Lower lobe of right lung (tissue), 2 donors: Measurements from ENCODE around the gene DSP. TPM values are rescaled to one million over a fixed set of nuclear protein-coding genes. Genes with fewer than 3 reads are reported as not detected.

Experiments used
- ATAC-seq, 2 donors: fragments of 200-7000 bp; cut with Tn5 transposase; one replicate each; pipeline ENCODE4 v1.9.1; 2020 to 2022; ENCODE audit warnings: mild to moderate bottlenecking in 2 of 2, moderate library complexity in 2 of 2
- DNase-seq: peaks from one replicate; pipeline ENCODE4 v3.0.0-alpha.2; 2020
- H3K27ac ChIP-seq: fragments of 200-600 bp; one replicate; pipeline ENCODE4 v1.8.0; 2022
- H3K27me3 ChIP-seq: fragments of 200-600 bp; one replicate; pipeline ENCODE4 v1.8.0; 2022; ENCODE audit warnings: low read depth
- H3K36me3 ChIP-seq: fragments of 200-600 bp; one replicate; pipeline ENCODE4 v1.8.0; 2022; ENCODE audit warnings: mild to moderate bottlenecking
- H3K4me1 ChIP-seq: fragments of 200-600 bp; one replicate; pipeline ENCODE4 v1.8.0; 2022
- H3K4me3 ChIP-seq: fragments of 200-600 bp; one replicate; pipeline ENCODE4 v1.8.0; 2022; ENCODE audit warnings: mild to moderate bottlenecking
- H3K9me3 ChIP-seq: fragments of 200-600 bp; one replicate; pipeline ENCODE4 v1.8.0; 2022
- intact Hi-C: fragments of 100-400 bp; cut with DNase I; formaldehyde crosslinking; loops from one replicate; pipeline ENCODE4 v1.11.0; 2022
- total RNA-seq: library from RNA; stranded (reverse); fragmentation: NEBNext Ultra II Directional; extraction: Animal tissue kit (Norgen Biotek cat#: 25700); gene quantifications from one replicate; pipeline ENCODE4 v1.2.1, GENCODE V29; 2021
- TF ChIP-seq, protein P1 (sequence below): fragments of 200-600 bp; IDR thresholded peaks from one replicate; pipeline ENCODE4 v1.8.0; 2022; ENCODE audit warnings: antibody characterized with exemption, mild to moderate bottlenecking
- donor health status: DM: no; HTN: yes; CAD: no; lungs with severe emphysema.

The DSP gene
- total RNA-seq, 1 donor from 2014 or later, result 22.8 TPM

DNA sequence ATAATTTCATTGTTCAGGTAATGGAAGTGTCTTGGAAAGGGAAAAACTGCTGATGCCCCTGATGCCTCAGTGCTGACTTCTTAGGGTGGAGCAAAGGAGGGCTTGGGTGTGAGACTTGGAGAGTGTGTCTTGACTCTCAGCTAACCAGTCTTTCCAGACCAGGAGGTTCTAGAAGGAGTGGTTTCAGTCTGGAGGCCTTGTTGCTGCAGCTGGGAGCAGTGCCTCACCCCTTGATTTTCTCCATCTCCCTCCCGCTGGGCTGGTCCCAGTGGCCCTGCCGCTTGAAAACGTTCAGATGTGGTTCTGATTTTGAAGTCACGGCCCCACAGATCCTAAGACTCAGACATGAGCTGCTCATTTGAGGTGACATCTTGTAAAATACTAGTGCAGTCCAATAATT is 5.4 kb downstream of the DSP start:
- DNase-seq (no peak), ATAC-seq (no peak)
- peaks cover 11% of the 10 kb centered on the region for H3K4me1 ChIP-seq
- H3K36me3 ChIP-seq, result no peaks in the 10 kb centered on the region
- H3K27me3 ChIP-seq, result peaks cover 52% of the 10 kb centered on the region
- no peak overlapping the region for H3K4me3 ChIP-seq
- no peaks in the 10 kb centered on the region for H3K9me3 ChIP-seq
- TF ChIP-seq, protein P1, sequence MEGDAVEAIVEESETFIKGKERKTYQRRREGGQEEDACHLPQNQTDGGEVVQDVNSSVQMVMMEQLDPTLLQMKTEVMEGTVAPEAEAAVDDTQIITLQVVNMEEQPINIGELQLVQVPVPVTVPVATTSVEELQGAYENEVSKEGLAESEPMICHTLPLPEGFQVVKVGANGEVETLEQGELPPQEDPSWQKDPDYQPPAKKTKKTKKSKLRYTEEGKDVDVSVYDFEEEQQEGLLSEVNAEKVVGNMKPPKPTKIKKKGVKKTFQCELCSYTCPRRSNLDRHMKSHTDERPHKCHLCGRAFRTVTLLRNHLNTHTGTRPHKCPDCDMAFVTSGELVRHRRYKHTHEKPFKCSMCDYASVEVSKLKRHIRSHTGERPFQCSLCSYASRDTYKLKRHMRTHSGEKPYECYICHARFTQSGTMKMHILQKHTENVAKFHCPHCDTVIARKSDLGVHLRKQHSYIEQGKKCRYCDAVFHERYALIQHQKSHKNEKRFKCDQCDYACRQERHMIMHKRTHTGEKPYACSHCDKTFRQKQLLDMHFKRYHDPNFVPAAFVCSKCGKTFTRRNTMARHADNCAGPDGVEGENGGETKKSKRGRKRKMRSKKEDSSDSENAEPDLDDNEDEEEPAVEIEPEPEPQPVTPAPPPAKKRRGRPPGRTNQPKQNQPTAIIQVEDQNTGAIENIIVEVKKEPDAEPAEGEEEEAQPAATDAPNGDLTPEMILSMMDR, result no peak
- H3K27ac ChIP-seq, result no peak overlapping the region
- intact Hi-C loops, result no loop called here

DNA sequence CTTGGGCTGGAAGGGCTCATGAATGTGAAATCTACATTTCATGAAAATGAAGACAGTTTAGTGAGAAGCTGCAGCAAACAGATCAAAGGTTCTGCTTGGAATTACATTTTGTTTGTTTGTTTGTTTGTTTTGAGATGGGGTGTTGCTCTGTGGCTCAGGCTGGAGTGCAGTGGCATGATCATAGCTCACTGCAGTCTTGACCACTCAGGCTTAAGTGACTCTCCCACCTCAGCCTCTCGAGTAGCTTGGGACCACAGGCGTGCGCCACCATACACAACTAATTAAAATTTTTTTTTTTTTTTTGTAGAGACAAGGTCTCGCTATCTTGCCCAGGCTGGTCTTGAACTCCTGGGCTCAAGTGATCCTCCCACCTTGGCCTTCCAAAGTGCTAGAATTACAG is 5.8 kb downstream of the DSP start:
- intact Hi-C loops, result no loop called here
- H3K4me3 ChIP-seq, result no peak overlapping the region
- peaks cover 6% of the 10 kb centered on the region for H3K4me1 ChIP-seq
- DNase-seq (no peak), ATAC-seq (no peak)
- H3K27me3 ChIP-seq, result peaks cover 50% of the 10 kb centered on the region
- no peak overlapping the region for H3K27ac ChIP-seq
- no peaks in the 10 kb centered on the region for H3K9me3 ChIP-seq
- TF ChIP-seq, protein P1, result no peak
- no peaks in the 10 kb centered on the region for H3K36me3 ChIP-seq

DNA sequence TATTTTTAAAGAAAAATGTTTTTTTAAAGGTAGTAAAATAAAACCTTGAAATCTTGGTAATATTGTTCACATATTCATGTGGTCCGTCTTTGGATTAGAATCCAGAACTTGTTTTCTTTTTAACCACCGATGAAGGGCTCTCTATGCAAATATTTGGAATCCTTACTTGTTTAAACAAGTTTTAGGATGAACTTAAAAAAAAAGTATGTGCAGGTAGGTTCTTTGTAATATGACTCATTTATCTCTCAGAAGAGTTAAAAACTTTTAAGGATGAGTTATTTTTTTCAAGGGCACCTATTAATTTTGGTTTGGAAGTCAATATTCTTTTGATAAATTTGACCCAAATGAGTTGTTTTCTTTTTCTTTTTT is 8.9 kb downstream of the DSP start:
- Histone ChIP-seq H3K36me3 (no peaks in the 10 kb centered on the region), H3K27ac (no peak overlapping the region), H3K27me3 (peaks cover 32% of the 10 kb centered on the region), H3K4me3 (no peak overlapping the region), H3K9me3 (no peaks in the 10 kb centered on the region), H3K4me1 (no peaks in the 10 kb centered on the region)
- ATAC-seq (no peak), DNase-seq (no peak)
- intact Hi-C loops, result no loop called here
- TF ChIP-seq, protein P1, result no peak

DNA sequence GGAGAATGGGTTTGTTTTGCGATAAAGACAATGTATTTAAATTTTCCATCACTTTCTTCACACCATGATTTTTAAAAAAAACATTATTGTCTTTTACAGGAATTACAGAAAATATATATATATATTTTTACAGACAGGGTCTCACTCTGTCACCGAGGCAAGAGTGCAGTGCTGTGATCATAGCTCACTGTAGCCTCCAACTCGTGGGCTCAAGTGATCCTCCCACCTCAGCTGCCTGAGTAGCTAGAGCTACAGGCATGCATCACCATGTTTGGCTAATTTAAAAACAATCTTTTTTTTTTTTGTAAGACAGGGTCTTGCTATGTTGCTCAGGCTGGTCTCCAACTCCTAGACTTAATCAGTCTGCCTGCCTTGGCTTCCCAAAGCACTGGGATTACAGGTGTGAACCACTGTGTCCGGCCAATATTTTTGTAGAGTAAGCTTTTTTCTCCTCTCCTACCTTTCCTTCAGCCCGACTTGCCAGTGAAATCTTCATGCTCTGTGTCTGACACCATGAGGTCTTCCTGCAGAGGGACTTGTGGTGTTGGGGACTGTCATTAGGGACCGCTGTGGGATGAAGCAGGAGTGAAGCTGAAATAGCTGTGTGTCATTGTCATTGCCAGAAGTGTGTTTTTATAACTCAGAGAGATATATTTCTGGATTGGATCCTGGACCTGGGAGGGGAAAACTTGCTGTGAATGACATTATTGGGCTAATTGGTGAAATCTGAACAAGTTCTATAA is 13.2 kb downstream of the DSP start:
- H3K27me3 ChIP-seq, result peaks cover 26% of the 10 kb centered on the region

DNA sequence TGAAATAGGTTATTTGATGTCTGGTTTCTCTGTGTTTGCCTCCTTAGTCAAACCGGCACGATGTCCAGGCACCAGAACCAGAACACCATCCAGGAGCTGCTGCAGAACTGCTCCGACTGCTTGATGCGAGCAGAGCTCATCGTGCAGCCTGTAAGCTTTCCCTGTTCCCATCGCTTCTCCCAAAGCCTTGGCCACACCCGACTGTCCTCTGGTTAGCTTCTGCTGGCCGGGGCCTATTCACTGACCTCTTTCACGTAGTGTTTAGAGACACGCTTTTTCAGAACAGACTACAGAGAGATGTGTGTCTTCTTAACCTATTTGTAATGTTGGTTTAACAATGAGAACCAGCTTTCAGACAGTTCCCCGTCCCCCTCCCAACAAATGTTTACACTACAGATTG is 14.2 kb downstream of the DSP start:
- Histone ChIP-seq H3K27ac (no peak overlapping the region), H3K4me3 (no peak overlapping the region), H3K4me1 (no peaks in the 10 kb centered on the region), H3K27me3 (peaks cover 19% of the 10 kb centered on the region), H3K36me3 (no peaks in the 10 kb centered on the region), H3K9me3 (no peaks in the 10 kb centered on the region)
- intact Hi-C loops, result no loop called here
- no peak for ATAC-seq
- no peak for DNase-seq
- TF ChIP-seq, protein P1, result no peak

More for the DNA sequence above, 13.2 kb downstream of the DSP start:
- no peaks in the 10 kb centered on the region for H3K36me3 ChIP-seq
- no peak for DNase-seq
- ATAC-seq, result no peak
- no peaks in the 10 kb centered on the region for H3K9me3 ChIP-seq
- intact Hi-C loops, result no loop called here
- H3K4me1 ChIP-seq, result no peaks in the 10 kb centered on the region
- H3K27ac ChIP-seq, result no peak overlapping the region
- TF ChIP-seq, protein P1, result no peak
- H3K4me3 ChIP-seq, result no peak overlapping the region
